ENCODE measurements around the gene KCTD12.
A peak's percentile ranks its signal among the peaks of the same experiment; 100 is the strongest.
"Not testable (repeated sequence)": the region's sequence is repeated elsewhere in the genome, so short reads cannot be mapped to it uniquely, and the experiment has no call there.

Gene KCTD12

GRCh38 chr13:76925115-76925514 lies 38.9 kb upstream of the KCTD12 start:
- TF ChIP-seq CTCF (IDR thresholded peaks at IDR 0.05), result no peak
- no peak overlapping the region for H3K27ac ChIP-seq
- no peak for DNase-seq (ENCODE audit: low spot score)

GRCh38 chr13:76921516-76921915 lies 35.3 kb upstream of the KCTD12 start:
- DNase-seq (ENCODE audit: low spot score), result no peak
- H3K27ac ChIP-seq, result no peak overlapping the region
- no peak overlapping the region for H3K4me3 ChIP-seq
- TF ChIP-seq CTCF (IDR thresholded peaks at IDR 0.05), result no peak

More at GRCh38 chr13:76925115-76925514, 38.9 kb upstream of the KCTD12 start:
- H3K4me3 ChIP-seq, result no peak overlapping the region

GRCh38 chr13:76917755-76918481 lies 31.7 kb upstream of the KCTD12 start:
- not testable (repeated sequence) for DNase-seq (ENCODE audit: low spot score); H3K4me3 ChIP-seq
- peak overlapping the region in 1 of 2 donors; percentile 64 for H3K27ac ChIP-seq

GRCh38 chr13:76917095-76917494 lies 30.9 kb upstream of the KCTD12 start:
- no peak for DNase-seq (ENCODE audit: low spot score)
- H3K4me3 ChIP-seq, result no peak overlapping the region
- TF ChIP-seq CTCF (IDR thresholded peaks at IDR 0.05), result no peak
- H3K27ac ChIP-seq, result peak overlapping the region in 1 of 2 donors; percentile 64

GRCh38 chr13:76913898-76914297 lies 27.7 kb upstream of the KCTD12 start:
- H3K4me3 ChIP-seq, result no peak overlapping the region
- no peak for DNase-seq (ENCODE audit: low spot score)
- no peak overlapping the region for H3K27ac ChIP-seq
- TF ChIP-seq CTCF (IDR thresholded peaks at IDR 0.05), result no peak

GRCh38 chr13:76912476-76912875 lies 26.3 kb upstream of the KCTD12 start:
- no peak overlapping the region for H3K4me3 ChIP-seq
- no peak overlapping the region for H3K27ac ChIP-seq
- no peak for TF ChIP-seq CTCF (IDR thresholded peaks at IDR 0.05)
- DNase-seq (ENCODE audit: low spot score), result no peak

- DNase-seq (ENCODE audit: low spot score), result no peak
- Histone ChIP-seq H3K27ac (no peak overlapping the region), H3K4me3 (no peak overlapping the region)
- no peak for TF ChIP-seq CTCF (IDR thresholded peaks at IDR 0.05)
Observed at GRCh38 chr13:76904507-76904906, 18.3 kb upstream of the KCTD12 start.
